K562 (cell line): ENCODE measurements around the gene LRIT1. TPM values are rescaled to one million over a fixed set of nuclear protein-coding genes. Genes with fewer than 3 reads are reported as not detected.

Experiments
- JUND ChIP-seq, 2 experiments: IDR thresholded peaks; 2 replicates in 1 of 2; 3 replicates in 1 of 2; pipeline ENCODE4 v1.6.1; 2011; ENCODE audit warnings: borderline replicate concordance in 2 of 2, low read depth in 2 of 2, low read length in 2 of 2, improper control_type of control experiment in 1 of 2, missing biosample characterization in 1 of 2, missing genetic modification characterization in 1 of 2, missing genetic modification reagents in 1 of 2
- SRSF3 ChIP-seq: fragments of 200-400 bp; formaldehyde crosslinking; IDR thresholded peaks from 2 replicates; pipeline ENCODE4 v1.6.1; 2016; ENCODE audit warnings: mild to moderate bottlenecking, low read length, moderate library complexity; ENCODE audit not compliant: insufficient read depth
- ZNF583 ChIP-seq: fragments of 250-450 bp; sonication (Bioruptor Pico); IDR thresholded peaks from 2 replicates; pipeline ENCODE4 v1.4.0; 2020
- polyA plus RNA-seq, 8 experiments: library from polyadenylated mRNA; depleted of rRNA in 4 of 8; stranded (reverse) in 5 of 8; unstranded in 3 of 8; fragments of >200 nt; fragmentation: Nextera tagmentation in 2 of 8; fragmentation: Illumina TruSeq in 1 of 8; extraction: Ambion mirVana in 2 of 8; extraction: Trizol in 1 of 8; gene quantifications; 2 replicates each; pipeline versions ENCODE4 v1.2.1 to v1.2.3, GENCODE V29; 2011 to 2014; ENCODE audit warnings: inconsistent platforms in 1 of 8, missing spikeins in 1 of 8
- total RNA-seq, 7 experiments: library from RNA; depleted of rRNA in 6 of 7; stranded (reverse); fragments of >200 nt in 6 of 7; fragmentation: Illumina TruSeq in 2 of 7; extraction: Trizol in 2 of 7; gene quantifications; 2 replicates each; pipeline versions ENCODE4 v1.2.1 to v1.2.3, GENCODE V29; 2011 to 2021; ENCODE audit warnings: low replicate concordance in 1 of 7
- TF ChIP-seq, protein P1 (sequence below): fragments of 450-650 bp; IDR thresholded peaks from 2 replicates; pipeline ENCODE4 v1.6.1; 2016; ENCODE audit warnings: mild to moderate bottlenecking, moderate library complexity
- TF ChIP-seq, protein P2 (sequence below): fragments of 250-450 bp; sonication (Bioruptor Pico); IDR thresholded peaks from 2 replicates; pipeline ENCODE4 v1.8.0; 2022; ENCODE audit warnings: moderate library complexity, mild to moderate bottlenecking, inconsistent platforms

LRIT1 gene
- total and polyA plus RNA-seq, 9 of the 15 experiments (the other 6 are each of a cell fraction or from before 2014, with no cell fraction given): not detected

DNA sequence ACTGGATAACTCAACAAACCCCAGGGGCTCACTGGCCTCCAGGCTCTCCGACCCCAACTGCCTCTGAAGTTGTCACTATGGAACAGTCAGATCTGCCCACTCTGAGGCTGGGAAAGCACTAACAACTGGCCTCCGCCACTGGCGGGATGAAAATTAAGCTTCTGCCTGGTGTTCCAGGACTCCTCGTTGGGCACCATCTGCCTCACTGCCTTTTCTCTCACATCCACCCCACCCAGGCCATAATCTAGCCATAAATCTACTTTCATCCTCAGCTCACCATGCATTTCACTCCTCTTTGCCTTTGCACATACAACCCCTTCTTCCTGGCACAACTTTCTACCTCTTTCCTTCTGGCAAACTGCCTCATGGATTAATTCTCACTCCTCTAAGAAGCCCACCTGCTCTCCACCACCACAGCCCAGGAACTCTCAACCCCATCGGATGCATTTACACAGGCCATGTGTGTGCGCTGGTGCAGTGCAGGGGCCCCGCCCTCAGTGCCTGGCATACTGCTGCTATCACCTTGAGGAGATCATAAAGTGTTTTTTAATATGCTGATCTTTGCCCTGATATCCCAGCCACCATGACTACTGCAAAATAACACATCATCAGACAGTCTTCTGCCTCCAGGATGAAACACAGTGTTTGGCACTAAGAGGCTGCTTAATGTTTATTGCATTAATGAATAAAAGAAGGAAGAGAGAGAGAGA, 43.0 kb downstream of the LRIT1 start (continued):
- TF ChIP-seq, protein P1, sequence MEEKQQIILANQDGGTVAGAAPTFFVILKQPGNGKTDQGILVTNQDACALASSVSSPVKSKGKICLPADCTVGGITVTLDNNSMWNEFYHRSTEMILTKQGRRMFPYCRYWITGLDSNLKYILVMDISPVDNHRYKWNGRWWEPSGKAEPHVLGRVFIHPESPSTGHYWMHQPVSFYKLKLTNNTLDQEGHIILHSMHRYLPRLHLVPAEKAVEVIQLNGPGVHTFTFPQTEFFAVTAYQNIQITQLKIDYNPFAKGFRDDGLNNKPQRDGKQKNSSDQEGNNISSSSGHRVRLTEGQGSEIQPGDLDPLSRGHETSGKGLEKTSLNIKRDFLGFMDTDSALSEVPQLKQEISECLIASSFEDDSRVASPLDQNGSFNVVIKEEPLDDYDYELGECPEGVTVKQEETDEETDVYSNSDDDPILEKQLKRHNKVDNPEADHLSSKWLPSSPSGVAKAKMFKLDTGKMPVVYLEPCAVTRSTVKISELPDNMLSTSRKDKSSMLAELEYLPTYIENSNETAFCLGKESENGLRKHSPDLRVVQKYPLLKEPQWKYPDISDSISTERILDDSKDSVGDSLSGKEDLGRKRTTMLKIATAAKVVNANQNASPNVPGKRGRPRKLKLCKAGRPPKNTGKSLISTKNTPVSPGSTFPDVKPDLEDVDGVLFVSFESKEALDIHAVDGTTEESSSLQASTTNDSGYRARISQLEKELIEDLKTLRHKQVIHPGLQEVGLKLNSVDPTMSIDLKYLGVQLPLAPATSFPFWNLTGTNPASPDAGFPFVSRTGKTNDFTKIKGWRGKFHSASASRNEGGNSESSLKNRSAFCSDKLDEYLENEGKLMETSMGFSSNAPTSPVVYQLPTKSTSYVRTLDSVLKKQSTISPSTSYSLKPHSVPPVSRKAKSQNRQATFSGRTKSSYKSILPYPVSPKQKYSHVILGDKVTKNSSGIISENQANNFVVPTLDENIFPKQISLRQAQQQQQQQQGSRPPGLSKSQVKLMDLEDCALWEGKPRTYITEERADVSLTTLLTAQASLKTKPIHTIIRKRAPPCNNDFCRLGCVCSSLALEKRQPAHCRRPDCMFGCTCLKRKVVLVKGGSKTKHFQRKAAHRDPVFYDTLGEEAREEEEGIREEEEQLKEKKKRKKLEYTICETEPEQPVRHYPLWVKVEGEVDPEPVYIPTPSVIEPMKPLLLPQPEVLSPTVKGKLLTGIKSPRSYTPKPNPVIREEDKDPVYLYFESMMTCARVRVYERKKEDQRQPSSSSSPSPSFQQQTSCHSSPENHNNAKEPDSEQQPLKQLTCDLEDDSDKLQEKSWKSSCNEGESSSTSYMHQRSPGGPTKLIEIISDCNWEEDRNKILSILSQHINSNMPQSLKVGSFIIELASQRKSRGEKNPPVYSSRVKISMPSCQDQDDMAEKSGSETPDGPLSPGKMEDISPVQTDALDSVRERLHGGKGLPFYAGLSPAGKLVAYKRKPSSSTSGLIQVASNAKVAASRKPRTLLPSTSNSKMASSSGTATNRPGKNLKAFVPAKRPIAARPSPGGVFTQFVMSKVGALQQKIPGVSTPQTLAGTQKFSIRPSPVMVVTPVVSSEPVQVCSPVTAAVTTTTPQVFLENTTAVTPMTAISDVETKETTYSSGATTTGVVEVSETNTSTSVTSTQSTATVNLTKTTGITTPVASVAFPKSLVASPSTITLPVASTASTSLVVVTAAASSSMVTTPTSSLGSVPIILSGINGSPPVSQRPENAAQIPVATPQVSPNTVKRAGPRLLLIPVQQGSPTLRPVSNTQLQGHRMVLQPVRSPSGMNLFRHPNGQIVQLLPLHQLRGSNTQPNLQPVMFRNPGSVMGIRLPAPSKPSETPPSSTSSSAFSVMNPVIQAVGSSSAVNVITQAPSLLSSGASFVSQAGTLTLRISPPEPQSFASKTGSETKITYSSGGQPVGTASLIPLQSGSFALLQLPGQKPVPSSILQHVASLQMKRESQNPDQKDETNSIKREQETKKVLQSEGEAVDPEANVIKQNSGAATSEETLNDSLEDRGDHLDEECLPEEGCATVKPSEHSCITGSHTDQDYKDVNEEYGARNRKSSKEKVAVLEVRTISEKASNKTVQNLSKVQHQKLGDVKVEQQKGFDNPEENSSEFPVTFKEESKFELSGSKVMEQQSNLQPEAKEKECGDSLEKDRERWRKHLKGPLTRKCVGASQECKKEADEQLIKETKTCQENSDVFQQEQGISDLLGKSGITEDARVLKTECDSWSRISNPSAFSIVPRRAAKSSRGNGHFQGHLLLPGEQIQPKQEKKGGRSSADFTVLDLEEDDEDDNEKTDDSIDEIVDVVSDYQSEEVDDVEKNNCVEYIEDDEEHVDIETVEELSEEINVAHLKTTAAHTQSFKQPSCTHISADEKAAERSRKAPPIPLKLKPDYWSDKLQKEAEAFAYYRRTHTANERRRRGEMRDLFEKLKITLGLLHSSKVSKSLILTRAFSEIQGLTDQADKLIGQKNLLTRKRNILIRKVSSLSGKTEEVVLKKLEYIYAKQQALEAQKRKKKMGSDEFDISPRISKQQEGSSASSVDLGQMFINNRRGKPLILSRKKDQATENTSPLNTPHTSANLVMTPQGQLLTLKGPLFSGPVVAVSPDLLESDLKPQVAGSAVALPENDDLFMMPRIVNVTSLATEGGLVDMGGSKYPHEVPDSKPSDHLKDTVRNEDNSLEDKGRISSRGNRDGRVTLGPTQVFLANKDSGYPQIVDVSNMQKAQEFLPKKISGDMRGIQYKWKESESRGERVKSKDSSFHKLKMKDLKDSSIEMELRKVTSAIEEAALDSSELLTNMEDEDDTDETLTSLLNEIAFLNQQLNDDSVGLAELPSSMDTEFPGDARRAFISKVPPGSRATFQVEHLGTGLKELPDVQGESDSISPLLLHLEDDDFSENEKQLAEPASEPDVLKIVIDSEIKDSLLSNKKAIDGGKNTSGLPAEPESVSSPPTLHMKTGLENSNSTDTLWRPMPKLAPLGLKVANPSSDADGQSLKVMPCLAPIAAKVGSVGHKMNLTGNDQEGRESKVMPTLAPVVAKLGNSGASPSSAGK: no peak
- TF ChIP-seq JUND (IDR thresholded peaks at IDR 0.05; ENCODE audit: borderline replicate concordance, low read depth, low read length) (no peak), JUND (tag; IDR thresholded peaks at IDR 0.05; ENCODE audit: borderline replicate concordance, low read depth, low read length) (no peak), SRSF3 (no peak), ZNF583 (CRISPR knock-in tag) (no peak)
- TF ChIP-seq, protein P2, sequence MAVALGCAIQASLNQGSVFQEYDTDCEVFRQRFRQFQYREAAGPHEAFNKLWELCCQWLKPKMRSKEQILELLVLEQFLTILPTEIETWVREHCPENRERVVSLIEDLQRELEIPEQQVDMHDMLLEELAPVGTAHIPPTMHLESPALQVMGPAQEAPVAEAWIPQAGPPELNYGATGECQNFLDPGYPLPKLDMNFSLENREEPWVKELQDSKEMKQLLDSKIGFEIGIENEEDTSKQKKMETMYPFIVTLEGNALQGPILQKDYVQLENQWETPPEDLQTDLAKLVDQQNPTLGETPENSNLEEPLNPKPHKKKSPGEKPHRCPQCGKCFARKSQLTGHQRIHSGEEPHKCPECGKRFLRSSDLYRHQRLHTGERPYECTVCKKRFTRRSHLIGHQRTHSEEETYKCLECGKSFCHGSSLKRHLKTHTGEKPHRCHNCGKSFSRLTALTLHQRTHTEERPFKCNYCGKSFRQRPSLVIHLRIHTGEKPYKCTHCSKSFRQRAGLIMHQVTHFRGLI (CRISPR knock-in tag): no peak
